Prostate gland (tissue), 2 donors: Measurements from ENCODE around the gene R3HCC1L. TPM values are rescaled to one million over a fixed set of nuclear protein-coding genes. Genes with fewer than 3 reads are reported as not detected.

ENCODE experiments used
- DNase-seq: peaks from one replicate; pipeline ENCODE4 v3.0.0-alpha.2; 2019; ENCODE audit warnings: low spot score
- H3K27ac ChIP-seq, 2 donors: fragments of 200-600 bp; sonication (generic); 2 replicates each; pipeline ENCODE4 v1.5.1; 2017 to 2019
- H3K27me3 ChIP-seq: fragments of 200-600 bp; sonication (generic); replicated peaks from 2 replicates; pipeline ENCODE4 v1.5.1; 2019; ENCODE audit not compliant: insufficient read depth
- H3K36me3 ChIP-seq, 2 donors: fragments of 200-600 bp; sonication (generic); 1 replicate in 1 of 2; 2 replicates in 1 of 2; pipeline versions ENCODE4 v1.5.1 to v1.8.1; 2017 to 2019
- H3K4me1 ChIP-seq: fragments of 200-600 bp; sonication (generic); replicated peaks from 2 replicates; pipeline ENCODE4 v1.5.1; 2019
- H3K4me3 ChIP-seq, 2 donors: fragments of 200-600 bp; sonication (generic); 2 replicates each; pipeline ENCODE4 v1.5.1; 2017 to 2019
- H3K9me3 ChIP-seq: fragments of 200-600 bp; sonication (generic); 2 replicates; pipeline ENCODE4 v1.5.1; 2017
- CTCF ChIP-seq, 4 experiments: fragments of 200-600 bp in 2 of 4; fragments of 450-650 bp in 2 of 4; sonication (generic) in 2 of 4; IDR thresholded peaks; 1 replicate in 3 of 4; 2 replicates in 1 of 4; pipeline ENCODE4 v1.5.1; 2016 to 2019; ENCODE audit warnings: antibody characterized with exemption in 4 of 4, mild to moderate bottlenecking in 2 of 4, moderate library complexity in 2 of 4
- POLR2A ChIP-seq: fragments of 450-650 bp; IDR thresholded peaks from one replicate; pipeline ENCODE4 v1.6.1; 2016; ENCODE audit warnings: antibody characterized with exemption, mild to moderate bottlenecking
- POLR2AphosphoS5 ChIP-seq: sonication (generic); formaldehyde crosslinking; IDR thresholded peaks from one replicate; pipeline ENCODE4 v1.6.1; 2017; ENCODE audit warnings: antibody characterized with exemption
- WGBS: methylation state at CpG from one replicate; pipeline ENCODE4 v1.1.5; 2018; 5-methylcytosine and 5-hydroxymethylcytosine counted together
- intact Hi-C: fragments of 100-400 bp; cut with DNase I; formaldehyde crosslinking; loops from one replicate; pipeline ENCODE4 v1.14.2; 2022
- total RNA-seq, 2 donors: library from RNA; depleted of rRNA; stranded (reverse); fragments of >200 nt; gene quantifications; one replicate each; pipeline ENCODE4 v1.1.0, GENCODE V29; 2016

R3HCC1L gene
- 10 to 100 TPM; 14.2 to 26.0 TPM for total RNA-seq

GRCh38 chr10:98134431-98135221, at the start of gene R3HCC1L:
Gene R3HCC1L (plus strand): TSS chr10:98134657. CDS start chr10:98208115, 73,458 bp downstream.
- H3K27me3 ChIP-seq = no peaks in the 10 kb centered on the region
- no peaks in the 10 kb centered on the region for H3K4me1 ChIP-seq
- under 1% methylated on average over 58 of the region's 64 CpGs for WGBS
- peak; percentile 79 for DNase-seq
- H3K36me3 ChIP-seq = no peaks in the 10 kb centered on the region
- TF ChIP-seq POLR2A = peak; percentile 83
- peak; percentile 91 for TF ChIP-seq POLR2AphosphoS5
- TF ChIP-seq CTCF (IDR thresholded peaks at IDR 0.05) = peak in 1 of 4 experiments; percentile 18
- peak within 1 kb of the TSS; percentile 81 to 84 for H3K27ac ChIP-seq
- intact Hi-C loops = no loop called here
- H3K4me3 ChIP-seq = peak within 1 kb of the TSS; percentile 80 to 81
- no peaks in the 10 kb centered on the region for H3K9me3 ChIP-seq

- Histone ChIP-seq H3K4me3 (no peak overlapping the region), H3K27me3 (no peaks in the 10 kb centered on the region), H3K4me1 (no peaks in the 10 kb centered on the region), H3K36me3 (no peaks in the 10 kb centered on the region), H3K27ac (no peak overlapping the region), H3K9me3 (no peaks in the 10 kb centered on the region)
- TF ChIP-seq POLR2A (no peak), POLR2AphosphoS5 (no peak), CTCF (IDR thresholded peaks at IDR 0.05) (no peak)
- WGBS = 87% methylated on average over 4 of the region's 4 CpGs
- intact Hi-C loops = no loop called here
- no peak for DNase-seq
Observed at GRCh38 chr10:98085238-98085637, 49.2 kb upstream of the R3HCC1L start.

- Histone ChIP-seq H3K4me1 (no peaks in the 10 kb centered on the region), H3K27ac (no peak overlapping the region), H3K4me3 (no peak overlapping the region), H3K36me3 (no peaks in the 10 kb centered on the region), H3K9me3 (no peaks in the 10 kb centered on the region), H3K27me3 (no peaks in the 10 kb centered on the region)
- intact Hi-C loops = no loop called here
- TF ChIP-seq POLR2AphosphoS5 = no peak
- no peak for TF ChIP-seq CTCF (IDR thresholded peaks at IDR 0.05)
- TF ChIP-seq POLR2A = no peak
- WGBS = 61% methylated on average over 14 of the region's 14 CpGs
- DNase-seq = no peak
Observed at GRCh38 chr10:98086837-98087708, 47.4 kb upstream of the R3HCC1L start.

- TF ChIP-seq CTCF (IDR thresholded peaks at IDR 0.05) (no peak), POLR2AphosphoS5 (no peak), POLR2A (no peak)
- intact Hi-C loops = no loop called here
Observed at GRCh38 chr10:98088186-98088971, 46.1 kb upstream of the R3HCC1L start.

More at GRCh38 chr10:98088186-98088971, 46.1 kb upstream of the R3HCC1L start:
- H3K36me3 ChIP-seq = no peaks in the 10 kb centered on the region
- no peak overlapping the region for H3K27ac ChIP-seq
- no peak overlapping the region for H3K4me3 ChIP-seq
- no peaks in the 10 kb centered on the region for H3K4me1 ChIP-seq
- WGBS = 70% methylated on average over 7 of the region's 7 CpGs
- no peak for DNase-seq
- no peaks in the 10 kb centered on the region for H3K9me3 ChIP-seq
- H3K27me3 ChIP-seq = no peaks in the 10 kb centered on the region
